Fibroblast of skin of left quadriceps (primary cell): ENCODE data around the gene NREP.

Source experiments
- DNase-seq, 2 experiments: peaks; one replicate each; pipeline ENCODE4 v3.0.0-alpha.2; 2013; ENCODE audit warnings: low read depth in 2 of 2

NREP gene

DNA sequence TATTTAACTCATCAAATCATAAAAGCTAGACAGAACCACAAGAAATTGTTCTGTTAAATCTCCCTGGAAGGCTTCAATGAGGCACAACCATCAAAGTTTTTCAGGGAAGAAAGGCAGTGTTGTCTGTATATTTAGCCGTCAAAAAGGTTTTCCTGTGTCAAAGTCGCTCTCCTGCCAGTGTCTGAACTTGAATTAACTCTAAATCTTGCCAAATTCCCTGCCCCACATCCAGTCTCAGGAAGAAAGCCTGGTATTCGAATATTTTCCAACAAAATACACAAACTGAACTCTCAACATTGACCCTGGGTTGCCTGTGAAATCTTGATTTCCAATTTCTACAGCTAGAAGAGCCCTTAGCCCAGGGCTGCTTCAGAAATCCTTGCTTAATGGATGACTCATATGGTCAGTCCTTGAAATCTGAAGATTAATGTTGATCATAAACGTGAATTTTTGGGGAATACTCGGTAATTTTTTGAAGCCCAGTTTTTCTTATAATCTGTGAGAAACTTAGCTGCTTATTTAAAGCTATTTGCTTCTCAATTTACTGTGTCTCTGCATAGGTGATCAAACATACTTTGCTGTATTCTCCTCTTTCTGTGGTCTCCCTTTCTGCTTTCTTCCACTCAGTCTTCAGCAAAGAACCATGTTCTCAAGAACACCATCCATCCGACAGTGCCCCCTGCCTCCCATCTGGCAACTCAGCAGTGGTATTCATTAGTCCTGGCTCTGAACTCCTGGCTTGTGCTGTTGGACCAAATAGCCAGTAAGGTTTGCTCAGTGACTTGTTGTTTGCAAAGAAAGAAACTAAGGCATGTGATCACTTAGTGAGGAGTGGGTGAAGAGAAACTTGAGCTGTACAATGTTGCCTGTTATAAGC lies 58.9 kb downstream of the NREP start:
- DNase-seq = no peak

DNA sequence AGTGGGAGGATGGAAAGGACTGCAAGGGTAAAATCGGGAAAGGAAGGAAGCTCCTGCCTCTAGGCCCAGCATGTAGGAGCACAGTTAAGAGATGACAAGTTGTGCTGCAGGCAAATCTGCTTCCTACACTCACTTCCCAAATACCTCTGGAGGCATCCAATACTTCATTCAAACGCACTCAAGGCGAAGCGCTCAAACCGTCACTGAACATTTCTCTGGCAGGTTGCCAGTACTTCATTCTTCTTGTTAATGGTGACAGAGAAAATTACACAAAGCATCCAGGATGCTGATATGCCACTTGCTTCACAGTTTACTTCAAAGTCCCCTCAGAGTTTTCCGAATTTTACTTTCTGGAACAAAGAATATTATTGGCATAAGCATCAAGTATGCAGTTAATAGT lies 59.8 kb downstream of the NREP start:
- no peak for DNase-seq

DNA sequence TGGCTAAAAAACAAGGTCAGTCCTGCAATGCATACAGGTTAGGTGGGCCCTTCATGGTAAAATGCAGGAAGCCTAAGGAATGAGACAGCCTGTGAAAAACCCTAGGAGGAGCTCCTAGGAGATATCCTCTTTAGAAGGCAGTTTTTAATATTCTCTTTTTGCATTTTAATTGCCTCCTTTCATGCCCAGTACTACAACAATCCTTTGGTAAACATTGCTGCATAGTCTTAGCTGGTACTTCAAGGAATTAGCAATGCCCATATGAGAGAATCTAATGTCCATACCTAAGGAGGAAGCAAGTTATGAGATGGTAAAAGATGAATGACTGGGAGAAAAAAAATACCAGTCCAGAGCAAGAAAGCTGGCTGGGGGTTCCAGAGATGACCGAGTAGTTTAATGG lies 61.0 kb downstream of the NREP start:
- no peak for DNase-seq

DNA sequence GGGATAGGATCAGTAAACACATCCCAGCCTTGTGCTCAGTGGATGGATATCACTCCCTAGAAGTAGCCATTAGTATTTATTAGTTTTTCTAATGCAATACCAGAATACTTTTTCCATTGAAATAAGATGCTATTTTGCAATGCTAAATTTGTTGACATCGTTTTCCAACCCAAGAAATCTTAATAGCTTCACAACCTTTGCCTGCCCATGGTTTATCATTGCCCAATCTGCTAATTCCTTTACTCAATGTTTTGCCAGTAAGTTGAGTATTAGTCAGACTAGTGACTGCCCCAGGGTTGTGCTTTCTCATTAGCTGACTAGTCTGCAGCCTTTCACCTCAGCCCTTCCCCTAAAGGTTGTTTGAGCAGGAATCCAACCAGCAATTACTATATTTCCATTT lies 62.9 kb downstream of the NREP start:
- DNase-seq = peak; percentile 28 to 32

DNA sequence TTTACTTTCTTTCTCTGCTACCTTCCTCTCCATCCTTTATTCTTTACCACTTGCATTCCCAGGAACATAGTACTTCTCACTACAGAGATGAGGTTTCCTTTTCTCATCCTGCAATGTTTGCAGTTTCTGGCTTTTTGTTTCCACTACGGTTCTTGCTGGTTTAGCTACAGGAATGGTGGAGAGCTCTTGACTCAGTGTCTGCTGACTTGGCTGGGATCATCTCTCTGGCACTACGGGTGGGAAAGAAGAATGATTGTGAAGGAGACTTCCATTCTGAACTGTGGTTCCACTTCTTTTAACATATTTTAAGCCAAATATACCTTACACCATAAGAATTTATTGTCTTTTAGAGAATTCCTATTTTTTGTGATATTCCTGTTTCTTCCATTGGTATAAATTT lies 65.1 kb downstream of the NREP start:
- no peak for DNase-seq

DNA sequence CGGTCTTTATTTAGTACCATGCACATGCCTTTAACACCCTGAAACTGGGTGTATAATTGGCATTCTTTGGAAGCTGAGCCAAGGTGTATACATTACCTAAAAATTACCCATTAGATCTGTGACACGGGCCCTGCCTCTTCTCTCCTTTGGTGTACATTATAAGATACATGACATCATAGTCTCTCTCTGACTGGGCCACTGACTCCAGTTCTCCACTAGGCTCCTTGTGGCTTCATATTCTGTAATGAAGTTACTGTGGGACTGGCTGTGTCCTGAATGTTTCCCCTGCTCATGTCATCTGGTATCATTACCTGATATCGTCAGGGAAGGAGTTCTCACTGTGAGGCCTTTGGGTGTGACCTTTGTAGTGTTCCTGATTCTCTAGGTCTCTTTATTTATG lies 65.5 kb downstream of the NREP start:
- no peak for DNase-seq

DNA sequence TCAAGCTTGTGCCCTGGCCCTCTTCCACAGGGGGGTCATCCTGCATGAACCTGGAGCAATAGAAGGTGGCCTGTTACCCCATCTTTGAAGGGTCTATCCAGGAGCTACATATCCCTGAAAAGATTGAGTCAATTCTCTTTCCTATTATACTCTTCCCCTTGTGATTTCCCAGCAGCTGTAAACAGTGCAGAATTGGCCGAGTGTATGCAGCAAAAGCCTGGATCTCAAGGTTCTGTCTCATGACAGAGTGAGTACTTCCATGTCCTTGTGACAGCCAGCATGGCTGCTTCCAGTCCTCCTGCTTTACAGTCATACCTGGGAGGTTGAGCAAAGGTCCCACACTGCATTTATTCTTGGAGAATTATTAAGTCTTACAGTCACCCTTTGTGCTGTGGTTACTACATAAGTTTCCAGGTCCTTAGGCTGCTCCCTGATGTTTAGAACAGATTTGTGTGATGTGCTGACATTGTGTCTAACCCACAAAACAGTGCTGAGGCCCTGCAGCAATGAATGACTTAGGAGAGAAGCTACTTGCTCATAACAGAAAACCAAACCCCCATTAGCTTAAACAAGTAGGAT lies 67.5 kb downstream of the NREP start:
- no peak for DNase-seq

DNA sequence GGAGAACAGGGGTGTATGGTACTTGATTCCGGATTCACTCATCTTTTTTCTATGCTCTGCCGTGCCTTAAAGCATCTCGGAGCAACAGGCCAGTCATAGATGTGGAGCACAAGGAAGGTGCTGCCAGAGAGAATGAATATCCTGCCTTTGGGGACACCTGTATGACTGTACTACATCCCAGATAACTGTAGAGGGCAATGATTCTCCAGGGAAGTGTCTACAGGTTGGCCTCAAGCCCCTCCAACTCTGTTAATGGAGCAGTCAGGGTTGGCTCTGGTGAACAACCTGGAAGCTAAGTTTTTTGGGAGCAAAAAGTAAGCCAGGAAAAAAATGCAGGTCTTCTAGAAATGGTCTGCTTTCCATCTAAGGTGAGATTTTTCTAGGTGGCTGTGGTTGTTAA lies 71.0 kb downstream of the NREP start:
- DNase-seq = no peak

DNA sequence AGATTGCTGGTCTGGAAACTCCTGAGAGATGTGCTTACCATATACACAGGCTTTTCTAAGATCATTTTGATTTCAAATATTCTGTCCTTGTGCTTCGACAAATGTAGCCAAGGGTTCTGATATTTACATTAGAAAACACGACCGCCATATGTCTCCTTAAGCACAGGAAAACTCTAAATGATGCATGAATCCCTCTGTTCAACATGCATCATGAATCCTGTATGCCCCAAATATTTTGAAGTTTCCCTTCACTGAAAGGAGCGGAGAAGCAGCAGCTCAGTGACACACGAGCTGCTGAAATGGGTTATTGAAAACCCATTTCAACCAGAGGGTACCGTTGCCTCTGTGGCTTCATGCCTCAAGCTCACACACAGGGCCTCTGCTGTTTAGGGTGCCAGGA lies 74.4 kb downstream of the NREP start:
- no peak for DNase-seq

DNA sequence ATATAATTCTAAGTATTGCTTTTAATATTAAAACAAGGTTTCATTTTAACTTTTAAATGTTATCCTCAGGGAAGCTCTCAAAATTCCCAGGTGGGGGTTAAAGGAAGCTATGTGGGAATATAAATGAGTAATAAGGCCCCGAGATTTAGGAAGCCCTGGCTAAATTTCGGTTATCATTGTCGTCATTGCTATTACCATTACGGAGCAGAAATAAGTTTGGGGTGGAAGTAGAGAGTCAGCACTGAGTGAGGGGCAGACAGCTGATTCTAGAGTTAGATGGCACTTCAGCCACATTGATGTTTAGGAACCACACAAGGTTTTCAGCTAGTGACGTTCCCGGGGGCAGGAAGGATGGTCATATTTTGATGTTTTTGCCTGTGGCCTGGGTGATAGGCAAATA lies 74.9 kb downstream of the NREP start:
- no peak for DNase-seq

DNA sequence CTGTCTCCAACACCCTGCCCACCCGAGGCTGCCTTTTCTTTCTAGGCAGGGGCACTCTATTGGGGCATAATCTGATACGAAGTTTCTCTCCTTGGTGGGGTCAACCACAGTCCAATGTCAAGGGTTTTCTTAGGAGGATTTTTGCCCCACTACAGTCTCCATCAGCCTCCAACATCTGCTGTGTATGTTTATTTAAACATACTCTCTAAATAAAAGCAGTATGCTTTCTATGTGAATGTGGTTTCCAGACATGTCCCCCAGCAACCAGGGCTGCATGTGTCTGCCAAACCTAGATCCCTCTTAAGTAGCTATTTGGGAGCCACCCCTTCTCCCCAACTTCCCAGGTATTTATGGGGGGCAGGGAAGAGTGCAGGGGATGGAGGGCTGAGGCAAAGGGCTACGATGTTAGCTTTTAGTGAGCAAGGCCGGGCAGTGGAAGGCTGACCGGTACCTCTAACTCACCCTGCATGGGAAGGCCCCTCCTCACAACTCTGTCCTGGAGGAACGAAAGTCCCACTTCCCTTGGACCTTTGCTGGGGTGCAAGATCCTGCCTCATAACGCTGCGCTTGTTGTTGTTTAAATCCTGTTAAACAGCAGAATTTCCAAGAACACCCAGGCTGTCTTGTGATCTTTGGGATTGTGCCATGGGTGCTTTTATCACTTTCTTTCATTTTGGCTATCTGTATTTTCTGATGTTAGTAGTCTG lies 75.4 kb downstream of the NREP start:
- DNase-seq = no peak

DNA sequence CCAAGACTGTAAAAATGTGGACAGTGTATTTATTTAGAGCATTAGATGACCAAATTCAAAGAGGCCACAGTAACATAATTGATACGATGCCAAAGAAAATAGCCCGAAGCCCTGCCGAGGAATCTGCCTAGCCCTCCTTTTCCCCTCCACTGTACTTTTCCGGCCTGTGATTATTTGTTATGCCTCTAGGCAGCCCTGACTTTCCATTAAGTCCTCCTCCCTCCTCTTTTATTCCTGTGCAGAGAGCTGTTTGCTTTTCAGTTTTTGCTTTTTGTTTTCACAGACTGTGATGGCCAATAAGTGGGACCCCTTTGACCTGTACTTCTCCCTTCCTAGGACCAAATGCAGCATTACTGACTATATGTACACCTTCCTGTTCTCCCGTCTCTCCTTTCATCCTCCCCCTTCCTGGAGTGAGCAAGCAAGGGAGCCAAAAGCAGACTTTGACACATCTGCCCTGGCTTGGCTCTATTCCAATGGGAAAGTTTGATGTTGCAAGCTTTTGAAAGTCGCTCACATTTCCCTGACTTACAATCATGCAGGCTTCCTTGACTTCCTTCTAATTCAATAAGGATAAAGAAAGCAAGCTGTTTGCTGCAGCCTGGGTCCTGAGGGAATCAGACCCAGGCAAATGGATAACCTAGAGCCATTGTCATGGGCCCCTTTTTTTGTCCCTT lies 76.1 kb downstream of the NREP start:
- peak; percentile 94 for DNase-seq

DNA sequence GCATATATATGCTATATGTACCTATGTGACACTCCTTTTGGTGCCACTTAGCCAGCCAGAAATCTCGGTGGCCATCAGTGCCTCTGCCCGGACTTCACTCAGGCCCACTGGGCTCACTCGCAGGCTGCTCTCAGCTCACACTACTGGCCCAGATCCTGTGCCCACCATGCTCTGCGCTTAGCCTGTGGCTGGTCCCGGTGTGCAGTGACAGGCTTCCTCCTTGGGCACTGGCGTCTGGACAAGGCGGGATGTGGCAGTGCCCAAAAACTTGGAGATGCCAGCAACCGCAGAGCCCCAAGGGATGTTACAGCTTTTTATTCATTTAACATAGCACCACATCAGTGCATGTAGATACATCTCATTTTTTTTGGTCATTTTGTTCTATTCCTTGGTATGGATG lies 77.4 kb downstream of the NREP start:
- DNase-seq = no peak
